ENCODE results near the gene CAT.

Gene CAT

GRCh38 chr11:34461215-34461614, 22.5 kb downstream of the CAT start:
- DNase-seq = no peak

- DNase-seq = no peak
Observed at GRCh38 chr11:34464591-34465051, 25.9 kb downstream of the CAT start.

DNA sequence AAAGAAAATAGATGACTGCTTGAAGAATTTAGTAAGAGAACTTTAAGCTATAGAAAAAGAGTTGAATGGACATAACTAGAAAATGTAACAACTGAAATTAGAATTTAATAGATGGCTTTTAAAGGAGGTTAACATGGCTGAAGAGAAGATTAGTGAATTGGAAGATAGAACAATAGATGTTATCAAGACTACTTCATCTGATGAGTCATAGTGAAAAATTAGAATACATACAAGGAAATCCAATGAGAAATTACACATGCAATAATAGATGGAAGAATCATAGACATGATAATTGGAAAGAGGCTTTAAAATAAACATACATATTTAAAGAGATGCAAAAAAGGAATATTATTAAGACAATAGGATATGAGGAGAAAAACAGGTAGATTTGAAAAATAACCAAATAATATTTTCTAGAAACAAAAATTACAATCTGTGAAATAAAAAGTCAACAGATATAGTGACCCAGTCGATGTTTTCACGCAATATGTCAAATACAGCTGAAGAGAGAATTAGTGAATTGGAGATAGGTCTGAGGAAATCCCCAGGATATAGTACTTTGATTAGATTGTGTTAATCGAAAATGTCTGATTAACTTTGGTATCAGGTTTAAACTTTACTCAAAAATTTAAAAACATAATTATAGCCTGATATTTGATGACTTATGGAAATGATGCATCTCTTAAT, 28.2 kb downstream of the CAT start:
- no peak for DNase-seq

DNA sequence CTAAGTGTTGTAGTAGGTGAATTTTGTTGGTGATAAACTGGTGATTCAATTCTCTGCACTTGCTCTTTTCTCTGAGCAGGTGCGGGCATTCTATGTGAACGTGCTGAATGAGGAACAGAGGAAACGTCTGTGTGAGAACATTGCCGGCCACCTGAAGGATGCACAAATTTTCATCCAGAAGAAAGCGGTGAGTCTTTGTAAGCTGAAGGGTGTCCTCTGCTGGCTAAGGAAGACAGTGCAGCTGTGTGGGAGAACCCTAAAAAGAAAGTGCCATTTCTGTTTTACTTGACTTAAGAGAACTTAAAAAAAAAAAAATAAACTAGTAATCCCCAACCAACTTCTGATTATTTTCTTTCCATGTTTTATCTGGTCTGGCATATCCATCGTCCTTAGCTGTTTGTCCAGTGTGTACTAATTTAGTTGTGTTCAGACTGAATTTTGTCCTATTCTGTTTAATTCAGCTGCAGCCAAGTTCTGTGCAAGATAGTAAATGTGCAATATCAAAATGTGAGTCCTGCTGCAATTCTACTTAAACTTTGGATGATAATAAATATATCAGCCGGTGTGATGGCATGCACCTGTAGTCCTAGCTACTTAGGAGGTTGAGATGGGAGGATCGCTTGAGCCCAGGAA, 29.6 kb downstream of the CAT start:
- no peak for DNase-seq

- DNase-seq = no peak
Observed at GRCh38 chr11:34473603-34474169, 35.0 kb downstream of the CAT start.

DNA sequence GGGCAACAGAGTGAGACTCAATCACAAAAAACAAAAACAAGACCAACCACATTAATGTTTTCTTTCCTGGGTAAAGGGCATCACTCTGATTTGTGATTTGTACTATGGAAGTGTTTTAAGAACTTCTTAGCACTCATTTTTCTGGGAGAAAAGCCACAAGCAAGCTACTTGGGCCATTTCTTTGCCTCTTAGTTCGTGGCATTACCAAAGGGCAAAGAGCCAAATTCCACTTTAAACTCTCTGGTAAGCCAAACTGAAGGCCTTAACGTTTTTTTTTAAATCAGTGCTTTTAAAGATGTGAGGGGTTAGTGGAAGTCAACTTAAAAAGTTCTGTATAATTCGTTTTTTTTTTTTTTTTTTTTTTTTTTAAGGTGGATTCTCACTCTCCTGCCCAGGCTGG, 36.9 kb downstream of the CAT start:
- no peak for DNase-seq

- DNase-seq = no peak
Observed at GRCh38 chr11:34476849-34477248, 38.1 kb downstream of the CAT start.

- DNase-seq = no peak
Observed at GRCh38 chr11:34478845-34479663, 40.3 kb downstream of the CAT start.

- no peak for DNase-seq
Observed at GRCh38 chr11:34480314-34480713, 41.6 kb downstream of the CAT start.

DNA sequence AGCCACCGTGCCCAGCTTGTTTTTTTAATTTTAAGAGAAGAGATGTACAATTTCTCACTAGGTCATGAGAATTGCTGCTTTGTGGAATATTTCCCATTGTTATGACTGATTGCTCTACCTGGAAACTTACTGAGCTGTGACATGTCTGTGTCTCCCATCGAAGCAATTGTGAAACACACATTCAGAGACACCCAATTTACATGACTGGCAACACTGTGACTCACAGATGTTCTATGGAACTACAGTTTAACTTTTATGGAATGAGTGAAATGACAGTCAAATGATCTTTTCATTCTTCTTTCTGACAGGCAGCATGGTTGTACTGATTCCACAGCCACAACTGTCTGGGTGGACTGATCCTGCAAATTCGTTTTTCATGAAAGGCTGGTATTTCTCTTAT, 42.6 kb downstream of the CAT start:
- DNase-seq = no peak

GRCh38 chr11:34483106-34483874, 44.6 kb downstream of the CAT start:
- DNase-seq = no peak

GRCh38 chr11:34487430-34487829, 48.7 kb downstream of the CAT start:
- DNase-seq = no peak

DNA sequence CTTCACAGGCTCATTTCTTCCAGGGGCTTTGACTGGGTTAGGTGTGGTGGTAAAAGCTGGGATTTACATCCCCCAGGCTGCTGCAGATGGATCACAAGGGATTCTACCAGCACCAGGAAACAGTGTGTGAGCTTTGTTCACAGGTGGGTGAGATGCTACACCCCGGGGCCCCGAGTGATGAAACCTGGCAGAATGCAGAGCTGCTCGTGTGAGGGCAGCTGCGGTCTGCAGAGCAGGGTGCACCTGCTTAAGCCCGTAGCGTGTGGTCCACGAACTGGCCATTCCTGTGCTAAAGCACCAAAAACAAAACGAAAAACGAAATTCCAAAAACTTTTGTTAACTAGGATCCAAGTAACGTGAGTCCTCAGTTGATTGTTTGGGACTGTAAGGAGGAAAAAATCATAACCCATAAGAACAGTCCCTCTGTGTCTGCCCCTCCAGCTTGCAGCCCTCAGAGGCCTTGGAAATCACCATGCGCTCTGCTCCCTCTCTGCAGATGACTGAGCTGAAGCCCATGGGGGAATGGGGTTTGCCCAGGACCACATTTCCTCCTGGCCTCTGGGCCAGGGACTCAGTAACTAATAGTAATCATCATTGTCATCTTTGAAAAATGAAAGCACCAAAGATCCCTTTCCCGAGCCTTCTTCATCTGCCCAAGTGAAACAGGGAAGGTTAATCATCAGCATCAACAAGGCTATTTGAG, 50.3 kb downstream of the CAT start:
- DNase-seq = no peak

- DNase-seq = no peak
Observed at GRCh38 chr11:34490304-34490703, 51.6 kb downstream of the CAT start.

DNA sequence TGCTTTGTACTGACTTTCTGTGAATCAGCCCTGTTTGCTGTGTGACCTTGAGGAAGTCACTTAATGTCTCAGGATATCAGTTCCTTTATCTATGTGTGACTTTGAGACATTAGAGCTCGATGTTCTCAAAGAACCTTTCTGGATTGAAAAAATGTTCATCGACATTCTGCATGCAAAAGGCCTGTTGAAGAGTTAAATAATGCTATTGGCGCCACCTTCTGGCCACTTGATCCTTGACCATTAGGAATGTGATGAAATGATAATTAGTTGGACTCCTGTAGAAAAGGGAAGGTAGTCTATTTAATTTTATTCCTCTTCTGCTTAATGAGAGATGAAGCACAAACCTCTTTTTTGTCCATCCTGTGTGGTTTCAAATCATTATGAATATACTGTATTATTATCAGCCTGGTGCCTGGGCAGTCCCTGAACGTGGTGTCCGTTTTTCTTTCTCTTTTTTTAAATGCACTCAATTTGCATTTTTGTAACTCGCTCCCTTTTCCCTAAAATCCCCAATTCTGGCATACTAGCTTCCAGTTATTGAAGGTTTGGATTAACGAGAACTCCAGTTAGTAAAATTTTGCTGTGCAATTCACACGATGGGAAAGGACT, 54.2 kb downstream of the CAT start:
- DNase-seq = no peak

GRCh38 chr11:34493468-34493867, 54.7 kb downstream of the CAT start:
- no peak for DNase-seq

- DNase-seq = no peak
Observed at GRCh38 chr11:34493926-34494595, 55.3 kb downstream of the CAT start.

GRCh38 chr11:34495239-34495723, 56.5 kb downstream of the CAT start:
- DNase-seq = no peak

- DNase-seq = no peak
Observed at GRCh38 chr11:34495724-34496377, 57.1 kb downstream of the CAT start.

Measured in activated gamma-delta T cell (primary cell).